Mesenteric fat pad (tissue), 1 donor: ENCODE measurements around the gene MAP2K3. TPM values are rescaled to one million over a fixed set of nuclear protein-coding genes. Genes with fewer than 3 reads are reported as not detected.
"Not testable (repeated sequence)": the region's sequence is repeated elsewhere in the genome, so short reads cannot be mapped to it uniquely, and the experiment has no call there.

Experiments used
- DNase-seq: peaks from one replicate; pipeline ENCODE4 v3.0.0-alpha.2; 2020; ENCODE audit warnings: low spot score
- total RNA-seq: library from RNA; stranded (reverse); fragmentation: NEBNext Ultra II Directional; extraction: Animal tissue kit (Norgen Biotek cat#: 25700); gene quantifications from one replicate; pipeline ENCODE4 v1.2.1, GENCODE V29; 2021
- donor health status: DM: yes; HTN: yes; CAD: no.

The MAP2K3 gene
- total RNA-seq, 1 donor from 2014 or later, result 103 TPM

DNA sequence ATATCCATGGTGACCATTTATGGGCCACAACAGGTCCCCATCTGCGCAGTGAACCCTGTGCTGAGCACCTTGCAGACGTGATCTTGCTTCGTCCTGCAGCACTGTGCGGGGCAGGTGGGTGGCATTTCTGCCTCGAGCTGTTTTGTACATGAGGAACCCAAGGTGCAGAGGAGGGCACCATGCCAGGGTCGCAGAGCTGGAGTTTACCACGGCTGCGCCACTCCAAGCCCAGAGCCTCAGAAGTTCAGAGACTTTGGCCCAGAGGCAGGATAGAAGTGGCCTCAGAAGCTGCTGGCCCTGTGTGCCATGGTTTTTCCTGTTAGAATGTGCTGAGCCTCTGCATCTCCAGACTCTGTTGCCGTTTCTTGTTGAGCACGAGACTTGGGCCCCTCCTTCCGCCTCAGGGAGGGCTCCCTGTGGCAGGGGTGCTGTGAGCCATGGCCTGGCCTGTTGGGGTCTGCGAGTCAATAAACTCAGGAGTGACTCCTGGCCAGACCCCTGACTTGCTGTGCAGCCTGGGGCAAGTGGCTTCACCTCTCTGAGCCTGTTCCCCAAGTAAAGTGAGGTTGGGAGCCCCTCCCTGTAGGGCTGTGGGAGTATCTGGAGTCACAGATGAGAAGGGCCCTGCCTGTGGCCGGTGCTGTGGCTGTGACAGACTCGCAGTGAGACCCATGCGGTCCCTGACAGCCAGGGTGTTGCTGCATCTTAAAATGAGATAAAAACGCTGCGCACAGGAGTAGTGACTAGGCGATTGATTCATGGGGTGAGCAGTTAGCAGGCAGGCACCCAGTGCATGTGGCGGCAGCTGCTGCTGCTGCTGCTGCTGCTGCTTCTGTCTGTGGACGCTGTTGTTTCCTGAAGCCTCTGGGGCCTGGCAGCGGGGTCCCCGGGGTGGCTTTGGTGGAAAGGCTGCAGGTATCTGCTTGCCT, 11.8 kb downstream of the MAP2K3 start:
- no peak for DNase-seq

- no peak for DNase-seq
Observed at GRCh38 chr17:21297026-21297520, 12.6 kb downstream of the MAP2K3 start.

- no peak for DNase-seq
Observed at GRCh38 chr17:21297597-21297996, 13.1 kb downstream of the MAP2K3 start.

GRCh38 chr17:21298056-21298982, 13.8 kb downstream of the MAP2K3 start:
- DNase-seq, result no peak

- DNase-seq, result no peak
Observed at GRCh38 chr17:21298983-21299519, 14.5 kb downstream of the MAP2K3 start.

GRCh38 chr17:21299981-21300600, 15.6 kb downstream of the MAP2K3 start:
- DNase-seq, result no peak

- DNase-seq, result no peak
Observed at GRCh38 chr17:21300601-21301571, 16.4 kb downstream of the MAP2K3 start.

- no peak for DNase-seq
Observed at GRCh38 chr17:21301593-21302550, 17.4 kb downstream of the MAP2K3 start.

DNA sequence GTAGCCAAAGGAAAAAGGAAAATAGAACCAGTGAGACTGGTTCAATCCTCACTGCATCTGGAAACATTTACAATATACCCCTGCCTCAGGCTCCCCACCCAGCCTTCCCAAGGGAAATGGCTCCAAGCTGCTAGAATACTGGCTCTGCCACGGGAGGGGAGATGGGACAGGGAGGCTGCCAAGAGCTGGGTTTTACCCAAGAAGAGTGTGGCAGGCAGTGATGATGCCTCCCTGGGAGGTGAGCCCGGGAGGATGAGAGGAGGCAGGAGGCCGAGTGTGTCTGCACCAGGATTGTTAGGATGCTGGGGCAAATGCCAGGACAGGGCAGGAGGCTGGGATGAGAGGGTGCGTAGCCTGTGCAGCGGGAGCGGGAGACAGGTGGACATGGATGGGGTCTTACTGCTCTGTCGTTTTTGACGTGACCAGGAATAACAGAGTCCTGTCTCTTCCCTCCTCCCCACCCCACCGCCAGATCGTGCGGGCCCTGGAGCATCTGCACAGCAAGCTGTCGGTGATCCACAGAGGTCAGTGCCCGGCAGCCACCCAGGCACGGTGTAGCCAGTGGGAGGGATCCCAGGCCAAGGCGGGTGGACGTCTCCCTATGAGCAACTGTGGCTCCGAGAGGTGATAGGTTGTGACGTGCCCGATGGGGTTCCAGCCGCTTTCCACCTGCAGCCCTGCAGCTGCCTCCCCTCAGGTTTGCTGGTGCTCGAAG, 18.4 kb downstream of the MAP2K3 start:
- no peak for DNase-seq

DNA sequence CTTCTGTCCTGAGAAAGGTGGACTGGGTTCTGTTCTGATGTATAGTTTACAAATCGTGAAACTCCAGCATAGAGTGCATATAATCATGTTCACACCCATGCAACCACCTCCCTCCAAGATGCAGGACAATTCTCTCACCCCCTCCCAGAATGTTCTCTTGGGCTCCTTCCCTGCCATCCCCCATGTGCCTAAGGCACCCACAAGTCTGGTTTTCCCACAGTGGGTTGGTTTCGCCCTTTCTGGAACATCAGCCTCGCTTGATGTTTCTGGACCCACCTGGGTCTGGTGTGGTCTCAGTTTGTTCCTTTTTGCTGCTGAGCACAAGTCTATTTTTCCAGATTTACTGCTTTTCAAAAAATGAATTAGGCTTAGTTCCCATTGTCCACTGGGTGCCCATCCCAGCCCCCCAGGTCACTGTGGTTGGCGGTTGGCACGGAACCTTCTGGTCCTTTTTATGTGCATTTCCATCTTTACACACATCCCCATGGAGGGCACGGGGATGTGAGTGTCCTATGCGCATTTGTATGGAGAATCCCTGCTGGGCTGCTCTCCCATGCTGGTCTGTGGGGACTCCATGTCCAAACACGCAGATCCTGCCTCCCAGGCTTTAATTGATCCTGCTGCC, 19.0 kb downstream of the MAP2K3 start:
- no peak for DNase-seq

- DNase-seq, result no peak
Observed at GRCh38 chr17:21304091-21304490, 19.6 kb downstream of the MAP2K3 start.

DNA sequence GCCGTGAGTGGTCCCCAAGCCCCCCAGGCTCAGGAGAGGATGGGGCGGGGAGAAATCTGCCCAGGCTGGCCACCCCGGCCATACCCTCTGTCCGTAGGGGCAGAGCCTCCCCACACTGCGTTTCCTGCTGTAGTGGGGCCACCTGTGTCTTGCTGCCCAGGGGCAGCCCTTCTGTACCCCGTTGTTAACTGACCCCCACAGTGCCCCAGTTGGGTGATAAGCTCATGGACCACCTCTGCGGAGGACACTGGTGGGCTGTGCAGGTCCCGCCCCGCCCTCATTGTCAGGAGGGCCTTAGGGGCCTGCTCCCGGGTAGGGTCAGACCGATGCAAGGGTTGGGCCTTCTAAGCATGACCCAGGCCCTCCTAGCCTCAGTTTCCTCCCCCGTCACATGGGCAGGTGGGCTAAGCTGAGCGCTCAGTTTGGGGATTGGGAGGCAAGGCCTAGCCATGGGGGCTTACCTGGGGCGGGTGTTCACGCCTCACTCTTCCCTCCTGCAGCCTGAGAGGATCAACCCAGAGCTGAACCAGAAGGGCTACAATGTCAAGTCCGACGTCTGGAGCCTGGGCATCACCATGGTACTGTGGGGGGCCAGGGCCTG, 20.1 kb downstream of the MAP2K3 start:
- peak; percentile 88 for DNase-seq

GRCh38 chr17:21305431-21306180, 21.1 kb downstream of the MAP2K3 start:
- peak; percentile 81 for DNase-seq

- DNase-seq, result peak; percentile 77
Observed at GRCh38 chr17:21306611-21307272, 22.2 kb downstream of the MAP2K3 start.

GRCh38 chr17:21307273-21307625, 22.7 kb downstream of the MAP2K3 start:
- not testable (repeated sequence) for DNase-seq

GRCh38 chr17:21308931-21309381, 24.4 kb downstream of the MAP2K3 start:
- DNase-seq, result peak; percentile 82
